Measurements from ENCODE around the gene CD44.
"Not testable (repeated sequence)": the region's sequence is repeated elsewhere in the genome, so short reads cannot be mapped to it uniquely, and the experiment has no call there.

The CD44 gene

DNA sequence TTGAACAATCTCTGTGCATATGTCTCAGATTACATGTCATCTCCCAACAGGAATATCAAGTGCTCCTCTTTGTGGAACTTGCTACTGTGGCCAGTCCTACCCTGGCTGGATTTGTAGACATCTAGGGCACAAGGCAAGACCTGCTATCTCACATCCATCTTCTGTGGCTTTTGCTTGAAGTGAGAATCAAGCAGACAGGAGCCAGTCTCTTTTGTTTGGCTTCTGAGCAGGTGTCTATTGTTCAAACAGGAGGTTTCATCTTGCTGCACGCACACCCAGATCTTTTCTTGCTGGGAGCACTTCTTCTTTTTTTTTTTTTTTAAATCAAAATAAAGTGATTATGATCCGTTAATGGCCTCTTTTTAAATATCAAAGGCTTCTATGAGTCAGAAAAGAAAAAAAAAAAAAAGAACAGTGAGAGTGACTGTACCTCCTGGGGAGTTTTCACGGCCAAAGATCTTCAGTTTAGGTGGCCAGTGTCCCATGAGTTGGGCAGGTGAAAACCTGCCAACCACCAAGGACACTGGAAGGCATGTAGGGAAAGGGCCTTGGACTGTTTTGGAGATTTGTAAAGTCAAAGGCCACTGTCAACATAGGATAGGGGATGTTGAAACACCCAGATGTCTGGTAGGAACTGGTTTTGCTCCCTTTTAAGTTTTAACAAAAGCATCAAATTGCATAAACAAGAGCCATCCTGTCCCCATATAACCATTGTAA is 78.1 kb downstream of the CD44 start:
- peak; percentile 21 to 22 for ATAC-seq

DNA sequence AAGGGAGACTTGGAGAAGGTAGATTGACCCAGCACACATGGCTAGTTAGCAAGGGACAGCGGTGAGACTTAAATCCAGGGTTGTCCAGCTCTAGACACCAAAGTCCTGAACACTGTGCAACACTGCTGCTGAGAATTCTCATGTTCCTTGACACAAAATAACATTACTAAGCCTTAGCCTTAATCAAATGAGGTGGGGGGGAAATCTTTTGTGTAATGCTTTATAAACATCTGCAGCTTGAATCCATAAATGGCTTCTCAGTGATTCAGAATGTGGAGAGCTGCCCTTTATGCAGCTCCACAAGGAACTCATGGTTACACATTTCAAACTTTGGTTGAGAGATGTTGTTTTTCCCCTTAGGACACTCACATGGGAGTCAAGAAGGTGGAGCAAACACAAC is 80.0 kb downstream of the CD44 start:
- ATAC-seq = no peak

DNA sequence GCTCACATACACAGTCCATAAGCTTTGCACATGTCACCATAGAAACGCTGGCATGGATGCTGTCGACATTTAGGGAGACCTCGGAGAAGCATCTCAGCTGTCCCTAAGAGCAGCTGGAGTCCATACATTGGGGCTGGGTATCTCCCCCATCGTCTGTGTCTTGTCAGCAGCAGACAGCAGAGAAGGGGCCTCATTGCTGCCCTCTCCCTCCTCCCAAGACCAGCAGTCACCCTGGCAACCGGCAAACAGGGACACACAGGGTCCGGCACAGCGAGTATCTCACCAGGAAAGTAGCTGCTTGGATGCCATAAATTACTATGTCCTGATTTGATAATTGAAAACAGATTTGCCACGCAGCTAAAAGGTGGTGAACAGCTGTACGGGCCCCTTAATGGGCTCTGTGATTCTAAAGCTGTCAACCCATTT is 84.4 kb downstream of the CD44 start:
- ATAC-seq = no peak

DNA sequence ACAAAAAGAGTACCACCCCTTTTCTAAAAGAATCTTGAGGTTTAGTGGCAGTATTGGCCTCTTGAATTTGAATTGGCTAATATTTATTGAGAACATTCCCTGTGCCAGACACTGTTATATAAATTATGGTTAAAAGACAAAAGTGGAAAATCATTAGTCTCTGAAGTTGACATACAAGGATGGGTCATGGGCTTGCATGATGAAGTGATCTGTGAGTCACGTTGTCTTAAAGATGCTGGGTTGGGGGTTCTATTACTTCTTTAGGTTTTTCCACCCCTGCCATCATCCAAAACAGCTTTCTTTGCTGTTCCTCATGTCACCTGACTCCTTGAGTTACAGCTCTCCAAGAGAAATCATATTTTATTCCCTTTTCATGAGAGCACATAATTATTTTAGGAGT is 85.0 kb downstream of the CD44 start:
- ATAC-seq = no peak

DNA sequence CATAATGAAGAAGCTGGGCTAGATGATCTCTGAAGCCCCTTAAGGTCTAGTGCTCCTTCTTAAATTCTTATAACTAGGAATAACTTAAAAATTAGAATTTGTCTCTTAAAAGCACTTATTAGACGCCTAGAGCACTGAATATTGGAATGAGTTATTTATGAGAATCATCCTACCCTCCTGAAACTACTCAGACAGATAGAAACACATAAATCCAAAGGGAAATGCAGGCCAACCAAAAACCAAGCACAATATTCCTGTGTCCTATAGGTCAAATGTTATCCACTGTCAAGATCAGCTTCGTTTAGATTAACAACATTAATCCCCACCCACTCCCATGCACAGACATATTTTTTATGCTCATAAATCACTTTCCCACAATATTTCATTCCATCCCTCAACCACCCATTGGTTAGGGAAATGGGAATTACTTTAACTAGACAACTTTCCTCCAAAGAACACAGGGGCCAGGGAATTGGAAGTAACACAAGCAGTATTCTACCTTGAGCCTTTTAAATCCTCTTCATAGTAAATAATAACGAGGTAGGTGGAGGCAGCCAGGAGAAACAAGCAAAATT is 87.1 kb downstream of the CD44 start:
- no peak for ATAC-seq

DNA sequence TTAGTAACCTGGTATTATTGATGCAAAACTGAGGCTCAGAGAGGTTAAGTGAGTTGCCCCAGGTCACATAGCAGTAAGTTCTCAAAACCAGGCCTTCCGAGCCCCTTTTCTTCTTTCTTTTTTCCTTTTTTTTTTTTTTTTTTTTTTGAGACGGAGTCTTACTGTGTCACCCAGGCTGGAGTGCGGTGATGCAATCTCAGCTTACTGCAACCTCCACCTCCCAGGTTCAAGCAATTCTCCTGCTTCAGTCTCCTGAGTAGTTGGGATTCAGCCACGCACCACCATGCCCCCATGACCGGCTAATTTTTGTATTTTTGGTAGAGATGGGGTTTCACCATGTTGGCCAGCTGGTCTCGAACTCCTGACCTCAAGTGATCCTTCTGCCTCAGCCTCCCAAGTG is 87.8 kb downstream of the CD44 start:
- ATAC-seq = not testable (repeated sequence)

DNA sequence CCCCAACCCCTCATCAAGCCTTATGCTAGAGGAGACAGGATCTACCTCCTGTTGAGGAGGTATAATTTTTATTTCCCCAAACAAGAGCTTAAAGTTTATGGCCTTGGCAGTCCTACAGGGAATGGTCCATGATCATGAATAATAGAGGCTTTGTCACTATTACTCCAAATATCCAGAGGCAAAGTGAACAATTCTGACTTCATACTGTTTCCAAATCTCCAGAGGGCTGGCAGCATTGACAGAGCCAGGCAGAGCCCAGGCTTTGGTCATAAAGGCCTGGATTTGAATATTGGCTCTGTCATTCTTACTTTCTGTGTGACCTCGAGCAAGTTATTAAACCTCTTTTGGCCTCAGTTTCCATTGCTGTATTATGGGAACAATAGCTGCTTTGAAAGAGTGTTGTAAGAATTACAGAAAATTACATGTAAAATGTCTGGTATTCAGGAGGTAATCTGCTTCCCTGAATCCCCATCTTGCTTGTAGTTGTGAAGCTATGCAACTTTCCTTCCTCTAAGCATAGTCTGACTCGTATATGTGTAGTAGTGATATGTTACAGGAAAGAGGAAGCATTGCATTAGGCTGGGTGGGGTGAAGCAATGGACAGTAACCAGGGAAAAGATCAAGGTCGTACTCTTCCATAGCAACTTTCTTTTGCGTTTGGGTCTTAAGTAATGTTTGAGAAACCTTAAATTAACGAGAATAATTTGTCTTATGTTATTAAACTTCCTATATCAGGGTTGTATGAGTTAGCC is 88.8 kb downstream of the CD44 start:
- ATAC-seq = peak in 1 of 2 donors; percentile 26

DNA sequence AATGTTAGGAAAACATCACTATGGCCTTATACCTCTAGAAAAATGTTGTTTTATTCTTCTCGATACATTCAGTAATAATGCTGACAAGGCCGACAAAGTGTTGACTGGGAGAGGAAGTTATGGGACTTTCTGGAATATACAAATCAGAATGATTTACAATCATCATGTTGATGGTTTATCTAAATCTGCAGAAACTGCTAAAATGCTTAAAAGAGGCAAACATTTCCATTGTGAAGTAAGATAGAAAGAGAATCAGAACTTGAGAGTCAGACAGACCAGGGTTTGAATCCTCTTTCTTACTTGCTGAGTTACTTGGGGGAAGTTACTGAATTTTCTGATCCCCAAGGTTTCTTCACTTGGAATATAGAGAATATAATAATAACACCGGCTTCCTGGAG is 89.4 kb downstream of the CD44 start:
- no peak for ATAC-seq

DNA sequence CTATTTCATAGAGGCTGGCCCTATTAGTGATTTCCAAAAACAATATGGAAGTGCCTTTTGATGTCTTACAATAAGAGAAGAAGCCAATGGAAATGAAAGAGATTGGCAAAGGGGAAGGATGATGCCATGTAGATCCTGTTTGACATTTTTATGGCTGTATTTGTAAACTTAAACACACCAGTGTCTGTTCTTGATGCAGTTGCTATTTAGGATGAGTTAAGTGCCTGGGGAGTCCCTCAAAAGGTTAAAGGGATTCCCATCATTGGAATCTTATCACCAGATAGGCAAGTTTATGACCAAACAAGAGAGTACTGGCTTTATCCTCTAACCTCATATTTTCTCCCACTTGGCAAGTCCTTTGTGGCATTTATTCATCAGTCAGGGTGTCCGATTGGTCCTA is 91.4 kb downstream of the CD44 start:
- ATAC-seq = no peak

DNA sequence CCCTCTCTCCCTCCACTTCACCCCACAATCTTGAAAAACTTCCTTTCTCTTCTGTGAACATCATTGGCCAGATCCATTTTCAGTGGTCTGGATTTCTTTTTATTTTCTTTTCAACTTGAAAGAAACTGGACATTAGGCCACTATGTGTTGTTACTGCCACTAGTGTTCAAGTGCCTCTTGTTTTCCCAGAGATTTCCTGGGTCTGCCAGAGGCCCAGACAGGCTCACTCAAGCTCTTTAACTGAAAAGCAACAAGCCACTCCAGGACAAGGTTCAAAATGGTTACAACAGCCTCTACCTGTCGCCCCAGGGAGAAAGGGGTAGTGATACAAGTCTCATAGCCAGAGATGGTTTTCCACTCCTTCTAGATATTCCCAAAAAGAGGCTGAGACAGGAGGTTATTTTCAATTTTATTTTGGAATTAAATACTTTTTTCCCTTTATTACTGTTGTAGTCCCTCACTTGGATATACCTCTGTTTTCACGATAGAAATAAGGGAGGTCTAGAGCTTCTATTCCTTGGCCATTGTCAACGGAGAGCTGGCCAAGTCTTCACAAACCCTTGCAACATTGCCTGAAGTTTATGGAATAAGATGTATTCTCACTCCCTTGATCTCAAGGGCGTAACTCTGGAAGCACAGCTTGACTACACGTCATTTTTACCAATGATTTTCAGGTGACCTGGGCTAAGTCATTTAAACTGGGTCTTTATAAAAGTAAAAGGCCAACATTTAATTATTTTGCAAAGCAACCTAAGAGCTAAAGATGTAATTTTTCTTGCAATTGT is 92.3 kb downstream of the CD44 start:
- no peak for ATAC-seq

DNA sequence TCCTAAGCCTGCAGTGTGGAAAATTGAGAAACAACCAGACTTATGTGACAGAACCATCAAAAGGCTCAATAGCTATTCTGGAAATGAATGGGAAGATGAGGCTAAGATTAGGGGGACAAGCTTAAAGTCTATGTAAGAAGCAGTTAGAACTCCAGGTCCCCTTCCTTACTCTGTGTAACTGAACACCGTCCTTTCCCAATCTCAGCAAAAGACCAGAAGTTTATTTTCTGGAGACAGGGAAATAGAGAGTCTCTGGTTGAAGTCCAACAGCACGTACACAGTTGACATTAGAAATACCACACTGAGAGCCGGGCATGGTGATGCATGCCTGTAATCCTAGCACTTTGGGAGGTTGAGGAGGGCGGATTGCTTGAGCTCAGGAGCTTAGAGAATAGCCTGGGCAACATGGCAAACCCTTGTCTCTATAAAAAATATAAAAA is 93.9 kb downstream of the CD44 start:
- ATAC-seq = no peak

DNA sequence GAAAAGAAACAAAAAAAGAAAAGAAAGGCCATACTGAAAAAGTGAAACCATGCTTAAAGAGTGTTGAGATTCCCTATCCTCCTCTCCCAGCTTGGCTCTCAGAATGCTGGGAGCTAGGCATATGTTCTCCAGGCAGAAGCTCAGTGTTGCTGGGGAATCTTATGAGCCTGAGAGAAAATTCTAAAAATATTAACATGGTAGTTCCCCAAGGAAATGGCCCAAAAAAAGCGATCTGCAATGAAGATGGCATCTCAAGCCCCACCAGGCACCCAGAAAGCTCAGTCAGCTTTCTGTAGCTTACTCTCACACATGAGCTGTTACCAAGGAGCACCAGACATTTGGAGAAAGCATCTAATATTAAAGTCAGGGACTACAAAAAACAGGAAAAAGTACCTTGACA is 94.5 kb downstream of the CD44 start:
- ATAC-seq = no peak

DNA sequence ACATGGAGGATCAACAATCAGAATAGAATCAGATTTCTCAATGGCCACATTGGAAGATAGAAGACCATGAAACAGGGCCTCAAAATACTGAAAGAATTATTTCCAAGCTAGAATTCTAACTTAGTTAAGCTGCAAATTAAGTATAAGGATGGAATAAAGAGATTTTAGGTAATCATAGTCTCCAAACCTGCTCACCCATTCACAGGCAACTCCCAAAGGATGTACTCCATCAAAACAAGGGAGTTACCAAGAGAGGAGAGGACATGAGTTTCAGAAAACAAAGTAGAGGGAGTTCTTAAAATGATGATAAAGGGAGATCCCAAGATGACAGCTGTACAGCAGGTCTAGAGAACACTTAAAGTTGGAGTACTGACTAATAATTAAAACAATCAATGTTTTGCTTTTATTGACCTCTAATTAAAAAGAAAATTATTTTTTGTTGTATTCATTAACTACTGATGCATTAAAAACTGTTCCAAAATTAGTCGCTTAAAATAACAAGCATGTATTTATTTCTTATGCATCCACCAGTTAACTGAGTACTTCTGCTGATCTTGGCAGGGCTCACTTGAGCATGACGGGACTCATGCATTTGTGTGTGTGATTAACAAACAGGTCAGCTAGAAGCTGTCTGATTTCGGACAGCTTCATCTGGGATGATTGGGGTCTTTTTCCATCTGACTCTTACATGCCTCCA is 95.6 kb downstream of the CD44 start:
- no peak for ATAC-seq

DNA sequence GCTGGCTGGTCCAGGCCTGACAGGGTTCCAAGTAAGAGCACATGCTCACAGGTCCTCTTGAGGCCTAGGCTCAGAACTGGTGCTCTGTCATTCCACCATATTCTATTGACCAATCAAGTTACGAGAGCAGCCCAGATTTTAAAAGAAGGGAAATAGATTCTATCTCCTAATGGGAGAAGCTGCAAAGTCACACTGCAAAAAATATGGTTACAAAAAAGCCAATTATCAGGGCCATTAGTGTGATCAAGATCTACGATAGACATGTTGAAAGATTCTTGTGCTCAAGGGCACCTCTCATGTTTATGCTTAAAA is 96.1 kb downstream of the CD44 start:
- ATAC-seq = peak in 1 of 2 donors; percentile 15

DNA sequence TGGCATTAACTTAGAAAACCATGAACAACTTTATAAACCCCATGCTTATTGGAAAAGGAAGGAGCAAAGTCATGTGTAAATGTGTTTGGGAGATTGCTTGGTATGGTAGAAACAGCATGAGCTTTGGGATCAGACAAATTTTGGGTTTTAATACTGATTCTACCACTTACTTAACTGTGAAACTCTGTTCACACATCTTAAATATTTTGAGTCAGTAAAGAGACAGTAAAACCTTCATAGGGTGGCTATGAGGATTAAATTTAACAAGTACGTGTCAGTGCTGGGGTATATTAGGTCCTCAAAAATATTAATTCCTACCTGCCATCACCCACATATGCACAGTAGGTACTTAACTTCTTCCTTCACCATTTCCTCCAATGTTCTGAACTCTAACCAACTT is 96.5 kb downstream of the CD44 start:
- no peak for ATAC-seq

DNA sequence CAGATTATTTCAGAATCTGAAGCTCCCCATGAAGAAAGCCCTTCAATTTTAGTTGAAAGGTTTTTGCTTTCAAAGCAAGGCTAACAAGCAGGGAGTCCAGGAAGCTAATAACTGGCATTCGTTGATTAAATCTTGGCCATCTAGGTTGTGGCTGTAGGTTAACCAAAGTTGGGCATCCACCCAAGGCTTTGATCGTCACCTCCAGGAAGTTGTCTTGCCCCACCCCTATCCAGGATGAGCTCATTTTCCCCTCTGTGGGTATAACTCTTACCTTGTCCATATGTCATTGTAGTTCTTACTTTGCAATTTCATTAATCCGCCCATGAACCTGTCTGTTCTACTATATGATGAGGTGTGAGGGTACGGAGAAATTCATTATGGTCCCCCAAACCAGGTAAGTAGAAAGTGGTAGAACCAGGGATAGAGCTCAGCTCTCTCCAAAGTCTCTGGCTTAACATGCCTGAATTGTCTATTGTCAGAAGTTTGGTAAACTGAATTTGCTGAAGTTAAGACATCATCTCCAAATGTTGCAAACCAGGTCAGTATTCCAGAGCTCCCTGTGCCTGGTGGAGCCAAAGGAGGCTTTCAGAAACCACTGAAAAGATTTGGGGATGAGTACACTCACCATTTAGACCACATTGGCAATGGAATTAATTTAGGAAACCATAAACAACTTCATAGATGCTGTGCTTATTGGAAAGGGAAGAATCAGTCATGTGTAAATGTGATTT is 97.1 kb downstream of the CD44 start:
- ATAC-seq = peak; percentile 63 to 69

DNA sequence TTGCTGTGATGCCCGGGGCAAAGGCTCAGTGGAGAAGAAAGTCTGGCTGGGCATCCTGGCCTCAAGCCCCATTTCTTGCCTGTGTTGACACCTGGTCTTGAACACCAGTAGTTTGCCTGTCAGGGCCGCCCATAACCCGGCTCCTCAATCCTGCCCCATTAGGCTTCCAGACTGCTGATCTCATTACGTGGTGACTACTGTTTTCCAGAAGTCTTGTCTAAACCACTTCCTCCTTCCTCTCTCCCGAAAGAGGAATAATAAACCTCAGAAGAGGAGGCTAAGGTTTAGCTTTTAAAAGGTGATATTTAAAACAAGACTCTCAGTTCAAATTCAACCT is 97.7 kb downstream of the CD44 start:
- ATAC-seq = no peak

DNA sequence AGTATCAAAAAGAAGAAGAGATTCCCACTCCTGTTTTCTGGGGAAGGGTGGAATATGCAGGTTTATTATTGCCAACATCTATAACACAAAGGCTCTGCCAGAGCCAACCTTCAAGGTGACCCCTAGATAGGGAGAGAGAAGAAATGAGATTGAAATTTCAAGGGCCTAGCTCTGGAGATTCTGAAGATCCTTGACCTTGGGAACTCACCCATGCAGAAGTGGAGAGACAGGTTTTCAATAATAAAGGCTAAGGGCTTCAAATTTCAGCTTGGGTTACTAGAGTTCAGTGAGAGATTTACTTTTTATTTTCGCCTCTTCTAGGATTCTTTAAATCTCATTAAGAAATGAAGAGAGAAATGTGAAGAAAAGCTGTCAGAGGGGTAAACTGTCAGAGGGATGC is 98.4 kb downstream of the CD44 start:
- ATAC-seq = no peak

DNA sequence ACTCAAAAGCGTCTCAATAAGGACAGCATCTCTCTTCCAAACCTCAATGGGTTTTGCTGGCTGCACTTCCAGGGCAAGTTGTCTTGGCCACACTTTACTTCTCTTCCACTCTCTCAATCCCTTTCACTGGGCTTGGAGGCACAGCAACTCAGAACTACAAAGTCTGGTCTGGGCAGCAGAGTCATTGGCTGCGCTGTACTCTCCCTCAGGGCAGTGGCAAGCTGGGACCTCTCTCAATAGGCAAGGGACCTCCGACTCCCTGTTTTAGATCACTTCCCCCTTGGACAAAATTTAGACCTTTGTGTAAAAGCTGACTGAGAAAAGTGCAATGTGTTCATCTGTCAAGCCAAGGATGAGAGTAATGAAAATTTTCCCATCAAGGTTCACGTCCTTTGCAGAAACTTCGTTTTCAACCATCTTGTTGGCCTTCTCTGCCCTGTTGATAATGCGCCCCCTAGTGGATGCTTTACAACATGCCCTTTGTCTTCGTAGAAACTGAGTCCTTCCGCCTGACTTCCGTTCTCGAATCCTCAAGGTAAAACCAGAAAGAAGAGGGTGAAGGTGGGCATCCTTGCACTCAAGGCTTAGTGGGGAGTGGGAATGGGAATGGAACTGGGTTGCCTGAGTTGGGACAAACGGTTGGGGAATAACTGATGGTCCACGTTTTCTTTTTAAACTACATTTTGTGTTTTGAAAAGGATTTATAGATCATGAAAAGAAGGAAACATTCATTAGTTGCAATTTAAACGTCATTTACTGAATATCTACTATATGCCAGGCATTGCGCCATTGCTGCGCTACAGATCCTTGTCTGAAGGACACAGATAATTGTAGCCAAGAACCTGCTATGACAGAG is 99.1 kb downstream of the CD44 start:
- ATAC-seq = no peak

DNA sequence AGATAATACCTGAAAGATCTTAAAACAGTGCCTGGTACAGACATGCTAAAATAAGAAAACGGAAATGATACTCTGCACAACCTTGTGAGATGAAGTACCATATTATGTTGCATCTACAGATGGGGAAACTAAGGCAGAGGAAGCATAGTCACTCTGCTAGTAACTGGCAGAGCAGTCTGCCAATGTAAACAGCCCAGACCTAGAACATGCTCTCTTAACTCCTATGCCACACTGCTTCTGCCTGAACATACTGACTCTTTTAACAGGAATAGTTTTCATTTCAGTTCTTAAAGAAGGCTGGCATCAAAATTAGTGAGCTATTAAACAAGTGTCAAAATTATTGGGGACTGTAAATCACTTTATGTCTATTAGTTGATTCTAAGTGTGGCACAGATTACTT is 99.9 kb downstream of the CD44 start:
- ATAC-seq = no peak

DNA sequence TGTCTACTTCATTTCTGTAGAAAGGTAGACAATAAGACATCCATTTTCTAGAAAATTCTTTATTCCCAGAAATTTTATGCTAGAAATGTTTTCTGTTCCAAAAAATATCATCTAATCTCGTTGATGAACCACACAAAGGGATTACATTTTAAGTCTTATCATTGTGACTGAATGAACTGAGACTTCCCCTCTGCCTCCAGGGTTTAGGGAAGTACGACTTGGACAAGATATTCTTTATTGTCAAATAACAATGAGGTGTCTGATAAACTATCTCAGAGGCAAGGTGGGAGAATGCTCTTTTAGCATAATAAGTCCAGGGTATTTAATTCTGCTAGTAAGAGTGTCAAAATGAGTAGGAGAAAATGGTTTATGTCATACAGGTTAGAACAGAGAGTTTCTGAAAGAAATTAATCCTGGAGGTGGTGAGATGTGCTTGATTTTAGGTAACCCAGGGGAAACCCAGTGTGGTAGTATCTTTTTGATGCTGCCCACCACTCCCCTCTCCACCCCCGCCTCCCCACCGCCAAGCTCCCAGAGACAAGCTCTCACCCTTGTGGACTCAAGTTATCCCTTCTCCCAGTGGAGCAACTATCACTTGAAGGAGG is 100.6 kb downstream of the CD44 start:
- ATAC-seq = no peak

All from activated CD4-positive, CD25-positive, alpha-beta regulatory T cell treated with anti-CD3 and anti-CD28 coated beads, Interleukin-2, amount 50 U/mL, for 24 hours (primary cell).